ENCODE measurements around the gene SERPINB1.

DNA sequence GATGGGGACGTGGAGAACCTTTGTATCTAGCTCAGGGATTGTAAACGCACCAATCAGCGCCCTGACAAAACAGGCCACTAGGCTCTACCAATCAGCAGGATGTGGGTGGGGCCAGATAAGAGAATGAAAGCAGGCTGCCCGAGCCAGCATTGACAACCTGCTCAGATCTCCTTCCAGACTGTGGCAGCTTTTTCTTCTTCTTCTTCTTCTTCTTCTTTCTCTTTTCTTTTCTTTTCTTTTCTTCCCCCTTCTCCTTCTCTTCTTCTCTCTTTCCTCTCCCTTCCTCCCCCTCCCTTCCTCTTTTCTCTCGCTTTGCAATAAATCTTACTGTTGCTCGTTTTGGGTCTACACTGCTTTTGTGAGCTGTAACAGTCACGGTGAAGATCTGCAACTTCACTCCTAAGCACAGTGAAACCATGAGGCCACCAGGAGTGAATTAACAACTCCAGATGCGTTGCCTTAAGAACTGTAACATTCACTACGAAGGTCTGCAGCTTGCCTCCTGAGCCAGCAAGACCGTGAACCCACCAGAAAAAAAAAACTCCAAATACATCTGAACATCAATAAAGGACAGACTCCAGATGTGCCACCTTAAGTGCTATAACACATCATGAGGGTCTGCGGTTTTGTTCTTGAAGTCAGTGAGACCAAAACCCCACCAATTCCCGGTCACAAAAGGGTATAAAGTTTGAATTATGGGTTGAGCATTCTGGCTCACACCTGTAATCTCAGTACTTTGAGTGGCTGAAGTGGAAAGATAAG is 19.6 kb upstream of the SERPINB1 start:
- no peak for TF ChIP-seq ZNF600 (tag by site-specific recombination; IDR thresholded peaks at IDR 0.05)
- TF ChIP-seq, protein P1, sequence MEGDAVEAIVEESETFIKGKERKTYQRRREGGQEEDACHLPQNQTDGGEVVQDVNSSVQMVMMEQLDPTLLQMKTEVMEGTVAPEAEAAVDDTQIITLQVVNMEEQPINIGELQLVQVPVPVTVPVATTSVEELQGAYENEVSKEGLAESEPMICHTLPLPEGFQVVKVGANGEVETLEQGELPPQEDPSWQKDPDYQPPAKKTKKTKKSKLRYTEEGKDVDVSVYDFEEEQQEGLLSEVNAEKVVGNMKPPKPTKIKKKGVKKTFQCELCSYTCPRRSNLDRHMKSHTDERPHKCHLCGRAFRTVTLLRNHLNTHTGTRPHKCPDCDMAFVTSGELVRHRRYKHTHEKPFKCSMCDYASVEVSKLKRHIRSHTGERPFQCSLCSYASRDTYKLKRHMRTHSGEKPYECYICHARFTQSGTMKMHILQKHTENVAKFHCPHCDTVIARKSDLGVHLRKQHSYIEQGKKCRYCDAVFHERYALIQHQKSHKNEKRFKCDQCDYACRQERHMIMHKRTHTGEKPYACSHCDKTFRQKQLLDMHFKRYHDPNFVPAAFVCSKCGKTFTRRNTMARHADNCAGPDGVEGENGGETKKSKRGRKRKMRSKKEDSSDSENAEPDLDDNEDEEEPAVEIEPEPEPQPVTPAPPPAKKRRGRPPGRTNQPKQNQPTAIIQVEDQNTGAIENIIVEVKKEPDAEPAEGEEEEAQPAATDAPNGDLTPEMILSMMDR (tag by site-specific recombination; IDR thresholded peaks at IDR 0.05) = no peak
